ENCODE results near the gene PCDHGA1. TPM values are rescaled to one million over a fixed set of nuclear protein-coding genes. Genes with fewer than 3 reads are reported as not detected.

Gene PCDHGA1
- total RNA-seq, 6 experiments from 2014 or later = 0.04 to 0.18 (median 0.12) TPM; not detected in 1

- H3K4me3 ChIP-seq = no peak overlapping the region
- H3K9me3 ChIP-seq = no peaks in the 10 kb centered on the region
- no peaks in the 10 kb centered on the region for H3K36me3 ChIP-seq
- intact Hi-C loops (cut with DNase I) = no loop called here
- no peak overlapping the region for H3K27ac ChIP-seq
- H3K27me3 ChIP-seq = no peaks in the 10 kb centered on the region
- H3K4me1 ChIP-seq = no peaks in the 10 kb centered on the region
- 94% methylated on average over 2 of the region's 2 CpGs for WGBS (ENCODE audit: insufficient coverage, low coverage, low lambda C conversion rate, missing lambda C conversion rate)
- TF ChIP-seq POLR2A (IDR thresholded peaks at IDR 0.05) (no peak), CTCF (IDR thresholded peaks at IDR 0.05) (no peak)
- no peak for ATAC-seq
- no peak for DNase-seq
Observed at GRCh38 chr5:141503681-141504080, 173.4 kb downstream of the PCDHGA1 start.

- no peak overlapping the region for H3K27ac ChIP-seq
- no peak overlapping the region for H3K4me3 ChIP-seq
- H3K27me3 ChIP-seq = no peaks in the 10 kb centered on the region
- no peak for TF ChIP-seq POLR2A (IDR thresholded peaks at IDR 0.05)
- no peak for TF ChIP-seq CTCF (IDR thresholded peaks at IDR 0.05)
- WGBS (ENCODE audit: insufficient coverage, low coverage, low lambda C conversion rate, missing lambda C conversion rate) = 88% methylated on average over 4 of the region's 4 CpGs
- DNase-seq = no peak
- no peaks in the 10 kb centered on the region for H3K36me3 ChIP-seq
- H3K4me1 ChIP-seq = no peaks in the 10 kb centered on the region
- intact Hi-C loops (cut with DNase I) = no loop called here
- no peak for ATAC-seq
- no peaks in the 10 kb centered on the region for H3K9me3 ChIP-seq
Observed at GRCh38 chr5:141504216-141504615, 173.9 kb downstream of the PCDHGA1 start.

- no peaks in the 10 kb centered on the region for H3K4me1 ChIP-seq
- H3K9me3 ChIP-seq = no peaks in the 10 kb centered on the region
- no peak overlapping the region for H3K27ac ChIP-seq
- 98% methylated on average over 6 of the region's 8 CpGs for WGBS (ENCODE audit: insufficient coverage, low coverage, low lambda C conversion rate, missing lambda C conversion rate)
- no peaks in the 10 kb centered on the region for H3K36me3 ChIP-seq
- DNase-seq (no peak), ATAC-seq (no peak)
- no peaks in the 10 kb centered on the region for H3K27me3 ChIP-seq
- H3K4me3 ChIP-seq = no peak overlapping the region
- intact Hi-C loops (cut with DNase I) = no loop called here
- TF ChIP-seq POLR2A (IDR thresholded peaks at IDR 0.05) = no peak
- no peak for TF ChIP-seq CTCF (IDR thresholded peaks at IDR 0.05)
Observed at GRCh38 chr5:141506381-141507155, 176.3 kb downstream of the PCDHGA1 start.

- H3K4me1 ChIP-seq = peaks cover 0 to 2% (median 0%) of the 10 kb centered on the region in 4 donors
- no peaks in the 10 kb centered on the region for H3K9me3 ChIP-seq
- no peaks in the 10 kb centered on the region for H3K27me3 ChIP-seq
- no peak overlapping the region for H3K4me3 ChIP-seq
- DNase-seq (no peak), ATAC-seq (no peak)
- intact Hi-C loops (cut with DNase I) = no loop called here
- peak overlapping the region in 1 of 3 donors; percentile 68 for H3K27ac ChIP-seq
- 63% methylated on average over 4 of the region's 11 CpGs for WGBS (ENCODE audit: insufficient coverage, low coverage, low lambda C conversion rate, missing lambda C conversion rate)
- TF ChIP-seq CTCF (IDR thresholded peaks at IDR 0.05) = no peak
- no peaks in the 10 kb centered on the region for H3K36me3 ChIP-seq
Observed at GRCh38 chr5:141507387-141508091, 177.2 kb downstream of the PCDHGA1 start.

All from right lobe of liver (tissue), 6 donors.